Osteocyte (in vitro differentiated cells): ENCODE data around the gene MRAS. TPM values are rescaled to one million over a fixed set of nuclear protein-coding genes. Genes with fewer than 3 reads are reported as not detected.

Experiments
- DNase-seq: peaks from one replicate; pipeline ENCODE4 v3.0.0; 2021; ENCODE audit warnings: mixed read lengths; ENCODE audit not compliant: unreplicated experiment; ENCODE audit errors: extremely low spot score
- H3K27ac Mint-ChIP-seq: one replicate; pipeline ENCODE4 v1.8.0; 2021; ENCODE audit warnings: mild to moderate bottlenecking, mixed read lengths; ENCODE audit not compliant: unreplicated experiment
- H3K27me3 Mint-ChIP-seq: one replicate; pipeline ENCODE4 v1.8.0; 2021; ENCODE audit warnings: mixed read lengths; ENCODE audit not compliant: unreplicated experiment
- H3K36me3 Mint-ChIP-seq: one replicate; pipeline ENCODE4 v1.8.0; 2021; ENCODE audit warnings: mixed read lengths; ENCODE audit not compliant: unreplicated experiment
- H3K4me1 Mint-ChIP-seq: one replicate; pipeline ENCODE4 v1.8.0; 2021; ENCODE audit warnings: mixed read lengths; ENCODE audit not compliant: unreplicated experiment
- H3K4me3 Mint-ChIP-seq: one replicate; pipeline ENCODE4 v1.8.0; 2021; ENCODE audit warnings: mild to moderate bottlenecking, moderate library complexity, mixed read lengths; ENCODE audit not compliant: unreplicated experiment
- H3K9me3 Mint-ChIP-seq: one replicate; pipeline ENCODE4 v1.8.0; 2021; ENCODE audit warnings: mixed read lengths; ENCODE audit not compliant: unreplicated experiment
- CTCF ChIP-seq: fragments of 200-600 bp; sonication (generic); IDR thresholded peaks from 2 replicates; pipeline ENCODE4 v1.5.0; 2021; ENCODE audit warnings: antibody characterized with exemption, mild to moderate bottlenecking, moderate library complexity
- total RNA-seq: library from RNA; stranded (reverse); gene quantifications from 2 replicates; pipeline ENCODE4 v1.2.1, GENCODE V29; 2021

The MRAS gene
- total RNA-seq, 1 donor from 2014 or later = 25.5 TPM

GRCh38 chr3:138445654-138446053 is 97.3 kb downstream of the MRAS start:
- H3K27ac Mint-ChIP-seq = no peak overlapping the region
- no peak for DNase-seq
- no peak overlapping the region for H3K4me3 Mint-ChIP-seq
- H3K27me3 Mint-ChIP-seq = peaks cover 4% of the 10 kb centered on the region
- peaks cover 10% of the 10 kb centered on the region for H3K4me1 Mint-ChIP-seq
- H3K36me3 Mint-ChIP-seq = no peaks in the 10 kb centered on the region
- no peaks in the 10 kb centered on the region for H3K9me3 Mint-ChIP-seq
- TF ChIP-seq CTCF = no peak

DNA sequence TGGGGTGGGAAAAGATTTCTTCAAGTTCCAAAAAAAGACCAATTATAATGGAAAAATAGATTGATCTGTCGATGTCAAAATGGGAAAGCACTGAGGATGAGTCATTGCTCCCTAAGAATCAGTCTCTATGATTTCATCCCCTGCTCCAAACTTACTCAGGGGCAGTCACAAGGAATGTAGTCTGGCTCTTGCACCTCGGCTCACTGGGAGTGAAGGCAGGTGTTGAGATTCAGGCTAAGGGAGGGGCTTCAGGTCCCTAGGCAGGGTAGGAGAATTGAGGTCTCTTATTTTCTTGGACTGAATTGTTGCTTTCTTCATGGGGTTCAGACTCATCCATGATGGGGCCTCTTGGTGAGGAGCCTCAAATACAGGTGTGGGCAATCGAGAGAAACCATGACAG is 100.3 kb downstream of the MRAS start:
- Mint-ChIP-seq H3K27ac (no peak overlapping the region), H3K4me1 (no peaks in the 10 kb centered on the region), H3K4me3 (no peak overlapping the region), H3K36me3 (no peaks in the 10 kb centered on the region), H3K27me3 (peaks cover 4% of the 10 kb centered on the region), H3K9me3 (no peaks in the 10 kb centered on the region)
- no peak for TF ChIP-seq CTCF
- DNase-seq = no peak

DNA sequence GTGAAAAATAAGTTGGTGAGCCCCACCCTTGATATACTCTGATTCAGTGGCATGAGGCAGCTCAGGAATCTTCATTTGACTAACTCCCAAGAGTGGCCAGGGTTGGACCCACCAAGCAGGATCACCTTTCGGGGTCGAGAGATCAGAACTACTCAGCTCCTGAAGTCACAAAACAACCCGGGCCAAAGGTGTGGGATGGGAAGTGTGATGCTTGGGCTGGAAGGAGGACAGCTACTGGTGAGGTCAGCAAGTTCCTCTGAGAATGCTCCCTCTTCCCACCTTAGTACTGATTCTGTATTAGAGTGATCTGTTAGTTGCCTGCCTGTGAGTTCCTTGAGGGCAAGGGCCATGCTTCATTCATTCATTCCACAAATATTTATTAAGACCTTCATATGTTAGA is 101.1 kb downstream of the MRAS start:
- H3K4me1 Mint-ChIP-seq = no peaks in the 10 kb centered on the region
- H3K27ac Mint-ChIP-seq = no peak overlapping the region
- no peaks in the 10 kb centered on the region for H3K9me3 Mint-ChIP-seq
- H3K27me3 Mint-ChIP-seq = peaks cover 4% of the 10 kb centered on the region
- no peaks in the 10 kb centered on the region for H3K36me3 Mint-ChIP-seq
- no peak for TF ChIP-seq CTCF
- H3K4me3 Mint-ChIP-seq = no peak overlapping the region
- DNase-seq = no peak

DNA sequence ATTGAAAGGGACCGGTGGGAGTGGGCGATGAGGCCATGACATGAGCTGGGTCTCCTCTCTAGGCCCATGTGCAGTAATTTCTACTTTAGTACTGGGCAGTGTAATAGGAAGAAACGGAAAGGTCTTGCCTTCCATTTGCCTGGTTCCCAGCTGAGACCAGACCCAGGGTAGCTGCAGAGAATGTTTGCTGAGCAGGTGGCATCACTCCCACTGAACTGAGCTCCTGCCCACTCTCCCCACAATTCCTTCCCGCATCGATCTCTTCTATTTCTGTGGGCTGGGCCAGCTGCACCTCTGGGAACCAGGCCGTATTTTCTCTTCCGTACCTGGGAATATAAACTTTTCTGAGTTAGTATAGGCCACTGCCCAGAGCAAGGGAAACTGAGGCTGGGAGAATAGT is 101.8 kb downstream of the MRAS start:
- no peak for DNase-seq
- no peak overlapping the region for H3K27ac Mint-ChIP-seq
- no peak for TF ChIP-seq CTCF
- no peaks in the 10 kb centered on the region for H3K9me3 Mint-ChIP-seq
- H3K4me3 Mint-ChIP-seq = no peak overlapping the region
- H3K36me3 Mint-ChIP-seq = no peaks in the 10 kb centered on the region
- no peaks in the 10 kb centered on the region for H3K4me1 Mint-ChIP-seq
- peaks cover 4% of the 10 kb centered on the region for H3K27me3 Mint-ChIP-seq

DNA sequence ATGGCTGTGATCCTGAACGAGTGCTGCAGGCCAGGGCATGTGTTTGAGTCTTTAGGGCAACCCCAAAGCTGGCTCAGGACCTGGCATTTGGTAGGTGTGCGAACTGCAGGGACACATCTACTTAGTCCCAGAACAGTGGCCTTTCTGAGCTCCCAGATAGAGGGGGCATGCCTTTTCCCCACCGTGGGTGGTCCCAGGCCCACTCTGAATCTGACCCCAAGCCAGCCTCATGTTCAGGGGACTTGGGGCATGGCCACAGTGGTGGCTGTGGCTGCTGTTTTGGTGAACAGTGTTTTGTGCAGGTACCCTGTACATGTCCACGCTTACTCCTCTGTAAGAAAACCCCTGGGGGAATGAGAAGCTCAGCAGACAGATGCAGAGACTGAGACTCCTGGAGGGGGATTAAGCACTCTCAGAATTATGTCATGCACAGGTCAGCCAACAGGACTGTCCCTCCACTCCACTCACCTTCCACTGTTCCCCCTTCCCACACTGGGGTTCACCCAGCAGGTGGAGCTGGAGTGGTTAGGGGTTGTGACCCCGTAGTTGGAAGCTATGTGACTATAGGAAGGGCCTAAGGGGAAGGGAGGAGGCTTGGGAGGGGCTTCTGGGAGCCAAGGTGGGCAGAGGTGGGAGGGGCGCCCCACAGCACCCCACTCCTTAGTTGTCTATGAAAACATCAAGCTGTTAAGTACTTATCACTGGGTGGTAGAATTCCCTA is 102.5 kb downstream of the MRAS start:
- TF ChIP-seq CTCF = no peak
- Mint-ChIP-seq H3K27ac (no peak overlapping the region), H3K4me3 (no peak overlapping the region), H3K27me3 (peaks cover 9% of the 10 kb centered on the region), H3K9me3 (no peaks in the 10 kb centered on the region), H3K36me3 (no peaks in the 10 kb centered on the region), H3K4me1 (no peaks in the 10 kb centered on the region)
- DNase-seq = no peak
